Caco-2 (cell line): ENCODE data around the gene GPATCH8. TPM values are rescaled to one million over a fixed set of nuclear protein-coding genes. Genes with fewer than 3 reads are reported as not detected.
A peak's percentile ranks its signal among the peaks of the same experiment; 100 is the strongest.

Source experiments
- BruUV-seq: library from RNA; stranded (reverse); fragments of 400-500 nt; replicated peaks from 2 replicates; lab custom pipeline; 2021; lab: Mats Ljungman, UMichigan
- CTCF ChIA-PET: fragments of 300-600 bp; sonication (Branson Sonifier 250); formaldehyde crosslinking; loops from one replicate; lab custom pipeline; 2022; ENCODE audit warnings: antibody characterized with exemption; lab: Charles Lee
- POLR2A ChIA-PET: fragments of 300-600 bp; sonication (Branson Sonifier 250); formaldehyde crosslinking; loops from one replicate; lab custom pipeline; 2022; ENCODE audit warnings: antibody characterized with exemption; lab: Charles Lee
- DNase-seq, 2 experiments: peaks; one replicate each; pipeline versions ENCODE4 v3.0.0 to v3.0.0-alpha.2; 2020 to 2022
- H3K27me3 ChIP-seq: replicated peaks from 2 replicates; pipeline ENCODE4 v1.6.0; 2011; ENCODE audit warnings: low read length; ENCODE audit not compliant: control insufficient read depth, insufficient read depth
- H3K36me3 ChIP-seq: 2 replicates; pipeline ENCODE4 v1.5.1; 2011; ENCODE audit warnings: low read length; ENCODE audit not compliant: control insufficient read depth, insufficient read depth
- H3K4me1 ChIP-seq: fragments of 250-450 bp; sonication (Bioruptor Pico); 2 replicates; pipeline ENCODE4 v1.5.1; 2020; ENCODE audit warnings: mild to moderate bottlenecking
- H3K4me3 ChIP-seq: 2 replicates; pipeline ENCODE4 v1.5.1; 2011; ENCODE audit warnings: low read depth, mild to moderate bottlenecking, control low read depth, low read length
- H3K9me3 ChIP-seq: fragments of 250-450 bp; sonication (Bioruptor Pico); 2 replicates; pipeline ENCODE4 v1.5.1; 2020; ENCODE audit warnings: mild to moderate bottlenecking, moderate library complexity
- H3K27ac Mint-ChIP-seq: one replicate; pipeline ENCODE4 v1.8.0; 2022; ENCODE audit warnings: mixed read lengths; ENCODE audit not compliant: unreplicated experiment
- H3K27me3 Mint-ChIP-seq: one replicate; pipeline ENCODE4 v1.8.0; 2022; ENCODE audit warnings: mixed read lengths; ENCODE audit not compliant: insufficient read depth, unreplicated experiment
- H3K36me3 Mint-ChIP-seq: one replicate; pipeline ENCODE4 v1.8.0; 2022; ENCODE audit warnings: mild to moderate bottlenecking, mixed read lengths; ENCODE audit not compliant: insufficient read depth, unreplicated experiment
- H3K4me1 Mint-ChIP-seq: one replicate; pipeline ENCODE4 v1.8.0; 2022; ENCODE audit warnings: low read depth, mixed read lengths; ENCODE audit not compliant: unreplicated experiment
- H3K4me3 Mint-ChIP-seq: one replicate; pipeline ENCODE4 v1.8.0; 2022; ENCODE audit warnings: mild to moderate bottlenecking, moderate library complexity, mixed read lengths; ENCODE audit not compliant: unreplicated experiment
- H3K9me3 Mint-ChIP-seq: one replicate; pipeline ENCODE4 v1.8.0; 2022; ENCODE audit warnings: mixed read lengths; ENCODE audit not compliant: unreplicated experiment
- CTCF ChIP-seq, 2 experiments: fragments of 200-600 bp in 1 of 2; IDR thresholded peaks; 1 replicate in 1 of 2; 2 replicates in 1 of 2; pipeline versions ENCODE4 v1.5.1 to v1.8.0; 2011 to 2022; ENCODE audit warnings: antibody characterized with exemption in 1 of 2, control low read depth in 1 of 2, inconsistent platforms in 1 of 2, low read depth in 1 of 2, low read length in 1 of 2, mild to moderate bottlenecking in 1 of 2, moderate library complexity in 1 of 2; ENCODE audit not compliant: insufficient read depth in 1 of 2, severe bottlenecking in 1 of 2, unreplicated experiment in 1 of 2
- intact Hi-C: fragments of 100-400 bp; cut with micrococcal nuclease; formaldehyde crosslinking; loops from one replicate; pipeline ENCODE4 v1.10.0; 2022; ENCODE audit not compliant: unreplicated experiment
- total RNA-seq: library from RNA; stranded (reverse); gene quantifications from 2 replicates; pipeline ENCODE4 v1.2.3, GENCODE V29; 2022

GPATCH8 gene
- total RNA-seq, 1 experiment from 2014 or later = 53.4 TPM

GRCh38 chr17:44351961-44352827, 151.0 kb downstream of the GPATCH8 start:
- BruUV-seq = TSS peak; percentile 71
- H3K27me3 ChIP-seq = no peaks in the 10 kb centered on the region
- no peak for DNase-seq
- no peaks in the 10 kb centered on the region for H3K9me3 Mint-ChIP-seq
- ChIA-PET CTCF (interaction anchor here (0.6 to 1.8 kb wide), 3 partner anchors 11 to 1734 kb away, joined by 3 to 9 read pairs (median 4); partner anchors contain the start of gene FAM171A2), POLR2A (no interaction called here)
- no peaks in the 10 kb centered on the region for H3K27me3 Mint-ChIP-seq
- peaks cover 2% of the 10 kb centered on the region; the same call in 1 of the 2 replicates for H3K36me3 ChIP-seq
- intact Hi-C loops = no loop called here
- no peaks in the 10 kb centered on the region for H3K4me1 Mint-ChIP-seq
- H3K4me3 ChIP-seq = no peak overlapping the region
- H3K4me1 ChIP-seq = no peaks in the 10 kb centered on the region
- H3K9me3 ChIP-seq = no peaks in the 10 kb centered on the region
- no peak overlapping the region for H3K27ac Mint-ChIP-seq
- no peak overlapping the region for H3K4me3 Mint-ChIP-seq
- H3K36me3 Mint-ChIP-seq = no peaks in the 10 kb centered on the region
- TF ChIP-seq CTCF (IDR thresholded peaks at IDR 0.05; ENCODE audit: insufficient read depth in 1 of 2, low read depth in 1 of 2, low read length in 1 of 2, severe bottlenecking in 1 of 2, unreplicated experiment in 1 of 2) = no peak

GRCh38 chr17:44351464-44351863, 151.7 kb downstream of the GPATCH8 start:
- Mint-ChIP-seq H3K27me3 (no peaks in the 10 kb centered on the region), H3K27ac (no peak overlapping the region), H3K4me1 (peaks cover under 1% of the 10 kb centered on the region), H3K4me3 (no peak overlapping the region), H3K36me3 (no peaks in the 10 kb centered on the region), H3K9me3 (no peaks in the 10 kb centered on the region)
- intact Hi-C loops = no loop called here
- ChIA-PET POLR2A (no interaction called here), CTCF (interaction anchor here (1.5 kb wide), 1 partner anchor 183 kb away, joined by 5 read pairs; no protein-coding TSS in a partner anchor)
- no peak overlapping the region for H3K4me3 ChIP-seq
- TF ChIP-seq CTCF (IDR thresholded peaks at IDR 0.05; ENCODE audit: insufficient read depth in 1 of 2, low read depth in 1 of 2, low read length in 1 of 2, severe bottlenecking in 1 of 2, unreplicated experiment in 1 of 2) = no peak
- no peaks in the 10 kb centered on the region for H3K4me1 ChIP-seq
- BruUV-seq = no TSS peak
- DNase-seq = no peak
- peaks cover 2% of the 10 kb centered on the region; the same call in 1 of the 2 replicates for H3K36me3 ChIP-seq
- no peaks in the 10 kb centered on the region for H3K9me3 ChIP-seq
- no peaks in the 10 kb centered on the region for H3K27me3 ChIP-seq

- H3K27ac Mint-ChIP-seq = no peak overlapping the region
- no peak overlapping the region for H3K4me3 ChIP-seq
- no peaks in the 10 kb centered on the region for H3K27me3 ChIP-seq
- H3K27me3 Mint-ChIP-seq = no peaks in the 10 kb centered on the region
- peak; percentile 72 to 83 for DNase-seq
- peaks cover 2% of the 10 kb centered on the region; the same call in 1 of the 2 replicates for H3K36me3 ChIP-seq
- H3K4me1 ChIP-seq = no peaks in the 10 kb centered on the region
- ChIA-PET POLR2A (no interaction called here), CTCF (interaction anchor here (0.6 to 1.5 kb wide), 3 partner anchors 21 to 183 kb away, joined by 3 to 5 read pairs (median 4); no protein-coding TSS in a partner anchor)
- TF ChIP-seq CTCF (IDR thresholded peaks at IDR 0.05; ENCODE audit: insufficient read depth in 1 of 2, low read depth in 1 of 2, low read length in 1 of 2, severe bottlenecking in 1 of 2, unreplicated experiment in 1 of 2) = peak; percentile 88
- H3K4me3 Mint-ChIP-seq = no peak overlapping the region
- no TSS peak for BruUV-seq
- peaks cover under 1% of the 10 kb centered on the region for H3K36me3 Mint-ChIP-seq
- intact Hi-C loops = no loop called here
- no peaks in the 10 kb centered on the region for H3K9me3 ChIP-seq
- no peaks in the 10 kb centered on the region for H3K9me3 Mint-ChIP-seq
- peaks cover 7% of the 10 kb centered on the region for H3K4me1 Mint-ChIP-seq
Observed at GRCh38 chr17:44350733-44351226, 152.4 kb downstream of the GPATCH8 start.
